Dedifferentiated amniotic fluid mesenchymal stem cell (primary cell): ENCODE results near the gene CDSN.
A peak's percentile ranks its signal among the peaks of the same experiment; 100 is the strongest.

Experiments used
- DNase-seq: peaks from one replicate; pipeline ENCODE4 v3.0.0-alpha.2; 2016; ENCODE audit errors: extremely low spot score

Gene CDSN

DNA sequence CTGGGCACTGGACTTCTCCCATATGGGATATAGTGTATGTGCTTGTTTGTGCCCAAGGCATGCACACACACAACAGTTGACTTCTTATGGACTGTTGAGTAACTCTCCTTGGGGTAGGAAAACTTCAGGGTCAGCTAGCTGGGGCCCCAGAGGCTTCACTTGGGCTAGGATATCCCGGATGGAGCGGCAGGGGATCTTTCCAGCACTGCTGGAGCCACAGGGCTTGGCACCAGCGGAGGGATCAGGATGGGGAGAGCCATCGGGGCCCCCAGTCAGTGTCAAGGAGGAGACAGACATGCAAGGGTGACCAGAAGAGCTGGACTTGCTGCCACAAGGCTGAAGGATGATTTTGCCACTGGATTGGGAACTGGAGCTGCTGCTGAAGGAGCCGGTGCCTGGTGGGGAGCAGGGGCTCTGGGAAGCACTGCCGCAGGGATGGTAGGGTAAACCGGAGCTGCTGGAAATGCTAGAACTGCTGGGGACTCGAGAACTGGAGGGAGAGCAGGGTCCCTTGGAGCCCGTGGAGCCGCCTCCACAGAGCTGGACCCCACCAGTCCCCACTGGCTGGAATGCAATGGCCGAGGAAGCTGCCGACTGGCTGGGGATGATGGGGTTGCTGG is 4.2 kb downstream of the CDSN start:
- DNase-seq, result no peak

DNA sequence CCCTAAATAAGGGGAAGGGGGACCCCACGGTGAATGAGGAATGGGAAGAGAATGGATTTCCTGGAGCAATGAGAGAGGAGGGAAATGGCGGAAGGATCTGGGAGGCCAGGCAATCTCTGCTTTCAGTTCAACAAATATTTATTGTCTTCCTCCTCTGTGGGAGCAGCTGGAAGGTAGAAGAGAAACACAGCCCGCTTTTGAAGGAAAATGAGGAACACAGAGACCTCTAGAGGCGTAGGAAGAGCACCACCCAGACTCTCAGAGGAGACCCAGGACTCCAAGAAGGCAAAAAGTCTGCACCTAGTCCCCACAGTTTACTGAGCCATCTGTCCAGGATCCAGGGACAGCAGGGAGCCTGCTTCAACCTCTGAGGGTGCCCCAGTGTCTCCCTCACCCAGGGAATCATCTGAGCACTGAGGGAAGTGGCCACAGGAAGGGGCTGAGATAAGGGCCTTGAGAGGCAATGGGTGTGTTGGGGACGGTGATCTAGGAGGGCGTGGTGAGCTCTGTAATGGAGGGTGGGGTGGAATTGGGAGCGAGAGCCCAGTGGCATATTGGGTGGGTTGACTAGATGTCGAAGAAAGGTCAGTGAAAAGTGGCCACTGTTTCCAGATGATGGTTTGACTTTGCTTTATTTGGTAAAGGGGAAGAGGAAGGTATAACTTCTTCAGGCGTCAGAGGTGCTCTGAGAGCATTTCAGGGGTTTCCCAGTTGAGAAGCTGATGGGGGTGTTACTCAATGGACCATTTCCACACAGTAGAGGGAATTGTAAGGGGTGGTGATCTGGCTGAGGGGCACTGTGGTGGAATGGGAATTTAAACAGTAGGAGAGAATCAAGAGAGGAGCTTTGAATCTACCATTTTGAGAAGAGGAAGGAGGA is 5.0 kb downstream of the CDSN start:
- DNase-seq, result no peak

DNA sequence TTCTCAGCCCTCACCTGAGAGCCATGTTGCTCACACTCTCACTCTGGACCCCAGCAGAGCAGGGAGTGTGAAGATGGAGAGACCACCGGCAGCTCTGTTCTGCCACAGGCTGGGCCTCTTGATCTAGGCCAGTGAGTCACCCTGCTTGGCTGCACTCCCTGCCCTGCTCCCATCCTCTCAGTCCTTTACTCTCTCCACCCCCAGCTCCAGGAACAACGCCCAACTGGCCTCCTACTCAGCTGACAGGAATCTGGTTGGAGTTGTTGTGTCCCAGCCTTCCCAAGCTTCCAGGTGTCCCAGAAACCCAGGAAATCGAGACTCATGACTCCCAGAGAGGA is 5.7 kb downstream of the CDSN start, which contains the start of gene PSORS1C1:
Gene PSORS1C1, plus strand, starts transcription at position 260 of the 338 bp plus-strand sequence. CDS start 14,833 bp downstream, outside the sequence.
- peak; percentile 95 for DNase-seq

DNA sequence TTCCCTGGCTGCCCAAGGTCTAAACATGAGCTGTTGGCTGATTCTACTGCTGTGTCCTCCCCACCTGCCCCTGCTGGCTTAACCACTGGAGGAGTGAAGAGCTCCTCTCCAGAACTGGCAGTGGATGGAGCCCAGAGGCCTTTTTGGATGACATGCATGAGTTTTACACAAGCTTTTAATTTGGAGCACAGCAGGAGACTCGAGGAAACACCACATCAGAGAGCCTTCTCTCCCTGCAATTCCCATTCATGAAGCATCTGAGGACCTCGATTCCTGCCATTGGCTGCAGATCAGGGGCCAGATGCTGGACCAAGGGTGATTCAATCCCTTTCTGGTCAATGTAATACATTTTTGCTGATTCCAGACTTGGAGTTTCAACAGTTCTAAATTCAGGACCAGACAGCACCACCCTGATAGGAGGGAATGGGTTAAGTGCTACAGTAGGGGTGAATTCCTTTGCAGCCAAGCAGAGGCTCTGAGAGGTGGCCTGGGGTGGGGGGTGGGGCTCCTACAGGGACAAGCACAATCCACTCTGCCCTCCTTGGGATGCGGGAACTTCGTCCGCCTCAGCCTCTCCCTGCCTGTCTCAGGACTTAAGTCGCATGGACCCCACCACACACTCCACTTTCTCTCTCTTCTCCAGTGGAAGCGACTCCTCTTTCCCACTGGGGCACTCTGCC is 6.2 kb downstream of the CDSN start:
- DNase-seq, result peak; percentile 57

DNA sequence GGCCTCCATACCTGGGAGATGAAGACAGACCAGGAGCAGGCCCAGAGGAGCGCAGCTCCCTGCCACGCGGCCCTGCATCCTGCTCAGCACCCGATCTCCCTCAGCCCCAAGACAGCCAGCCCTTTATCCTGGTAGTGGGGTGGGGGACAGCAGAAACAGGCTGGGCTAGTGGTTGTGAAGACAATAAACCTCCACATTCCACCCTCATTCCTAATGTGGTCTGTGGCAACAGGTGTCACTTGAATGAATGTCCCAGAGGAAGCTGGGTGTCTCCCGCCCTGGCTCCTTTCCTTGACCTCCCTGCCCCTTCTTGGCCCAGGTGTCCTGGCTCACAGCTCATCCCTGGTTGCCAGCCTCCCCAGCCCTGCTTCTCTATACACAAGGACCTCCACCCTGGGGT is 7.8 kb downstream of the CDSN start, which contains the start of gene C6orf15:
Gene C6orf15, minus strand, starts transcription at position 98 of the 400 bp plus-strand sequence. Its CDS starts 20 bp downstream, at position 78.
- DNase-seq, result no peak

DNA sequence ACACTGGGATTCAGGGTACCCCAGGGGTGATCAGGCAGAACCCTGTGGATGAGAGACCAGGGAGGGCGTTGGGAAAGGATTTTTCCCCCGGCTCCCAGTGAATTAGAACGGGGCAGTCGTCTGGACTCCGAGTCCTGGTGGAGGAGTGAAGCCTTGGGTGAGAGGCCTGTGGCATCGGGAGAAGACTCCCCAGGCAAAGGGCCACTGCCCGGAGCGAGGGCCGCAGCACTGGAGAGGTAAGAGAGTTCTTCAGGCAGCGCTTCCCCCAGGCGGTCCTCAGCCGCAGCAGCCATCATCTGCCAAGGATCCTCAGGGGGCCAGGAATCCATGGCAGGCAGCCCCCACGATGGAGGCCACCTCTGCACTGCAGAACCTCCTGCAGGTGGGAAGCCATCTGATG is 8.5 kb downstream of the CDSN start:
- no peak for DNase-seq

DNA sequence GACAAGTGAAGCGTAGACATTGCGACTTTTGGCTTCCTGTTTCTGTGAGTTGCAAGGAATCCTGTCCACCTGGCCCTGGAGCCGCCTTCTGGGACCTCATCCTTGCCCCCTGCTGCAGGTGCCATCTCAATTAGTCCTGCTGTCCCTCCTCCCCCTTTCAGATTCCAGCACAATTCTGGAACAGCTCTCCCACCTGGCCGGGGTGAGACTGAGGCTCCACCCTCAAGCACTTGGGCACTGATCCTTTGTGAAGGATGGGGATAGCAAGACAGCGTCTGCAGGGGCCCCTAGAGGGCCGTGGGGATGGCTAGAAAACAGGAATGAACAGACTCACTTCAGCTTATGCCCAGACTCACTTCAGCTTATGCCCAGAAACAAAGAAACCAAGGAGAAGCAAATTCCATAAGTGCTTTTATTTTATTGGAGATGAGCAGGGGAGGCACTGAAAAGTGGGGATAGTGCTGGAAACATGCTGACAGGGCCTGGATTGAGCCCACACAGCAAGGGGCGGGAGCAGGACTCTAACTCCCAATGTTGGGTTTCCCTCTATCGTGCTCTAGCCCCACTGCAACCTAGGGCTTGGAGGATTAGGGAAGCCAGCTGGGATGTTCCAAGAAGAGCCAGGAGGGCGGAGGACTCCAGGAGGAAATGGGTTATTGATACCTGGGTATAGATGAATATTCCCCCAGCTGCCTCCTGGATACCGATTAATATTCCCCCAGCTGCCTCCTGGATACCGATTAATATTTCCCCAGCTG is 9.2 kb downstream of the CDSN start:
- no peak for DNase-seq

DNA sequence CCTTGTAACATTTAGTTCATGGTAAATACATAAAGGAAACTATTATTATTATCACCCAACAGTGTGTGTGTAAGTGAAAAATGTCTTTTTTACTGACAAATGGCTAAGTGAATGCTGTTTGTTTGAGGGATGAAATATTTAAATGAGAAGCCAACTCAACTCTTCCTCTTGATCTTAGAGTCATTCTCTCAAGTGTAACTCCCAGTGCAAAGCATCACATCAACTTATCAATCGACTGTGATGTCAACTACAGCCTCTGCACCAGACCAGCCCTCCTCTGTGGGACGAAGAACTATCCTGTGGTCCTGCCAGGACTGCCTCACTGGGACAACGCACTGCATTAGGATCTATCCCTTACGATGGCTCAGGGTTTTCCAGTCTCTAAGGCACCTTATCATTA is 13.2 kb downstream of the CDSN start:
- DNase-seq, result no peak

DNA sequence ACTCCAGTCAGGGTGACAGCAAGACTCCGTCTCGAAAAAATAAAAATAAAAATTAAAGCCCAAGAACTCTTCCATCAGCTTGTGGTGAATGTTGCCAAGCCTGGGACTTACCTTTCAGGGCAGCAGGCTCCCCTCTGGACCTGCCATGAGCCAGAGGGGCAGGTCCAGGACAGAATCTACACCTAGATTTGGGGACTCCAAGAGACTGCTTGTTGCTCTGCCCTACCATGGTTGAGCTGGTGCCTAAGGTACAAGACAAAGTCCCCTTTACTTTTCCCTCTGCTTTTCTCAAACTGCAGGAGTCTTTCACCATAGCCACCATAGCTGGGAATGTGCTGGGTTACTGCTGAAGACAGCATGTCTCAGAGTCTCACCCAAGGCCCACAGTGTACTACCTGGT is 17.1 kb downstream of the CDSN start:
- no peak for DNase-seq

DNA sequence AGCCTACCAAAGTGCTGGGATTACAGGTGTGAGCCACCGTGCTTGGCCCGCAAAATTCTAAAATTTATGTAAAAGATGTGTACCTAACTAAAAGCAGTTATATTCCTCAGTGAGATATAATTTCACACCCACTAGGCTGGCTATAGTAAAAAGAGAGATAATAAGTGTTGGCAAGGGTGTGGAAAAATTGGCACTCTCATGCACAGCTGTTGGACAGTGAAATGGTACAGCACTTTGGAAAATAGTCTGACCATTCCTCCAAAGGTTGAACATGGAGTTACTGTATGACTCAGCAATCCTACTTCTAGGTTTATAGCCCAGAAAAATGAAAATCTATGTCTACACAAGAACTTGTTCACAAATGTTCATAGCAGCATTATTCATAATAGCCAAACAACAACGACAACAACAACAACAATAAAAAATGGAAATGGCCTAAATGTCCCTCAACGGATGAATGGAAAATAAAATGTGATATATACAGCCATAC is 21.8 kb downstream of the CDSN start:
- no peak for DNase-seq

DNA sequence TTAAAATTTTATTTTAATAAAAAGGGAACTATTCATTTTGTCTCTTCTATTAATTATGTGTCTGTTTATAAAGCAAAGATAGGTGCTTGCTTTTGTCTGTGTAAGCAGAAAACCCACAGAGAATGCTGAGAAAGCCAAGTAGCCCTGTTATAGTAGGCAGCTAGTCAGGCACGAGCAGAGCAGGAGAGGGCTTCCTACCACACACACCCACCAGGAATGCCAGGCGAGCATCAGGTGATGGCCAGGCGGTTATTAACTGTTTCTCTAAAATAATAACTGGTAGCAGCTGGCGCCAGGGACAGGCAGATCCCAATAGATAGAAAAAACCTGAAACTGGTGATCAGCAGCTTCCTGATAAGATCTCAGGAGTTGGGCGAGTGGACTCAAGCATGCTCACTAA is 23.6 kb downstream of the CDSN start:
- DNase-seq, result no peak

DNA sequence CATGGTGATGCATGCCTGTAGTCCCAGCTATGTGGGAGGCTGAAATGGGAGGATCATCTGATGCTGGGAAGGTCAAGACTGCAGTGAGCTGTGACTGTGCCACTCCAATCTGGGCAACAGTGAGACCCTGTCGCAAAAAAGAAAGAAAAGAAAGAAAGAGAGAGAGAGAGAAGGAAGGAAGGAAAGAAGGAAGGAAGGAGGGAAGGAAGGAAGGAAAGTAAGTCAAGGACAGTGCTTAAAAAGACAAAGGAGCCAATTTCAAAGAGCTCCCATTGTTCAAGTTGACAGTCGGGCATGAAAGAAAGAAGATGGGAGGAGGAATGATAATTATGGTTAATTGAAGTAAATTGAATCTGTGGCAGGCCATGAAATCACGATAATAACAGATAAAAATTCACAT is 24.0 kb downstream of the CDSN start:
- no peak for DNase-seq

DNA sequence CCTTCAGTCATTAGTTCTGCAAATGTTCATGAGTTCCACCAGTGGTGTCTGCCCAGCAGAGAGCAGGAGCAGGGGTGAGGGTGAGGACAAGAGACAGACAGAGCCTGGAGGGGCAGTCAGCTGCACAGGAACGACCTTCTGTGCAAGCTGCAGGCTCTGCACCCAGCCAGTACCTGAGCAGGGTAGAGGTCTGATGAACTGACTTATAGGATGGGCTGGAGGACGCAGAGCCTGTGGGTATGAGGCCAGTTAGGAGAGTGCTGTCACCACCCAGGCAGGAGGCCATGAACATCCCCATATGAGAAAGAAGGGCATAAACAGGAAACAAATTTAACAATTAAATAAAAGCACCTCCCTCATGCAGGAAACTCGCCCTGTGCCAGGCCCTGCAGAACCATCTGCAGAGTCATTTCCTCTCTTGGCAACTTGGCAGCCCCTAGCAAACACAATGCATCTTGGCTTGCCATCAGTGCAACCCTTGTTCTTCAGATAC is 25.8 kb downstream of the CDSN start:
- no peak for DNase-seq

DNA sequence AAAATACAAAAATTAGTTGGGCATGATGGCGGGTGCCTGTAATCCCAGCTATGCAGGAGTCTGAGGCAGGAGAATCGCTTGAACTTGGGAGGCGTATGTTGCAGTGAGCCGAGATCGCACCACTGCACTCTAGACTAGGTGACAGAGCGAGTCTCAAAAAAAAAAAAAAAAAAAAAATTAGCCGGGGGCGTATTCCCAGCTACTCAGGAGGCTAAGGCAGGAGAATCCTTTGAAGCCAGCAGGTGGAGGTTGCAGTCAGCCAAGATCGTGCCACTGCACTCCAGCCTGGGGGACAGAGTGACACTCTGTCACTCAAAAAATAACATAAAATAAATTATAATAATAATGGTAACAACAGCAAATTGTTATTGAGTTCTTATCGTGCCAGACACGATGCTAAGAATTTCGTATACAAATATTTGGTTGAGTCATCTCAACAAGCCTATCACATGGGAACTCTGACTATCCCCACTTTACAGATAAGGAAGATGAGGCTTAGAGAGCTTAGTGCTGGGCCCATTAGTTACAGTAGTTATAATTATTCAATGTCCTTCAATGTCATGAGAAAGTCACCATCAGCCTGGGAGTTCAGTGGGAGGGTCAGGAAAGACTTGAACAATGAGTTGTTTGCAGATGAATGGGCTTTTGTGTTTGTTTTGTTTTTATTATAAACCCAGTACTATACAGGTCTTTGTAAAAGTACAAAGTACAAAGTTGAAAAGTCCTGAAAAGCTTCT is 27.3 kb downstream of the CDSN start:
- no peak for DNase-seq

DNA sequence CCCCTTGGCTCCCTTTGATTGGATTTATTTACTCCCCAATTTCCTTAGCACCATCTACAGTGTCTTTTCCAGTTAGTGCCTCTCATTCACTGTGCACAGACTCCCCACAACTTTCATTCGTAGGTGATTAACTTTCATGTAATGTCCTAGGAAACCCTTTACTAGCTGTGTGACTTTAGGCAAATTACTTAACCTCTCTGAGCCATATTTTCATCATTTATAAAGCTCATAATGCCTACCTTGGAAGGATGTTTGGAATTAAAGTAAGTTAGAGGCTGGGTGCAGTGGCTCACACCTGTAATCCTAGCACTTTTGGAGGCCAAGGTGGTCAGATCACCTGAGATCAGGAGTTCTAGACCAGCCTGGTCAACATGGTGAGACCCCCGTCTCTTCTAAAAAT is 28.0 kb downstream of the CDSN start:
- no peak for DNase-seq

DNA sequence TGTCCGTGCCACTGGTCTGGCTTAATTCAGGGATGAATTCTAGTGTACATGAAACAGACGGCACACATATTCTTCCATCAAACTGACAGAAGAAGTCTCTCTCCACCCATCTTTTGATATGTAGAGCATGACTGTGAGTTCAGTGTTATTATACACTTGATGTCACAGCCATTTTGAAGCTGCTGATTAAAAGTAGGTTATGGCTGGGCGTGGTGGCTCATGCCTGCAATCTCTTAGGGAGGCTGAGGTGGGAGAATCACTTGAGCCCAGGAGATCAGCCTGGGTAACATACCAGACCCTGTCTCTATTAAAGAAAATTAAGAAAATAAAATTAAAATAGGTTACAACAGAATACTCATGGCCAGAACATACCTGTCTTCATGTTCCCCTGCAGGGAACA is 28.6 kb downstream of the CDSN start:
- DNase-seq, result no peak

DNA sequence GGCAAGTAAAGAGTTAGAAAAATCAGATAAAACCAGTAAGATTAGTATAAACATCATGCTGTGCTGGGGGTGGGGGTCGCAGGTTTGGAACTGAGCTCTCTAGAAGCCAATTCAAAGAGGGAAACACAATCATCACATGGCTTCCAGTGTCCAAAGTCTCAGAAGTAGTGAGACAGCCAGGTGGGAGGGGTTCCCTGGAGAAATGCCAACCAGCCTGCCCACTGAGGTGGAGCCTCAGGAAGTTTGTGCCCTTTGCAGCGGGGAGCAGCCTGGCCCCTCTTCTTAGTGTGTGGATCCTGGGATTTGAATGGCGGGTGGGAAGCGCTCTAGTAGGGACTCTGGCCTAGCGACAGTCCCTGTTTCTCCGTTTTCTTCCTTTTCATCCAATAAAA is 29.3 kb downstream of the CDSN start:
- DNase-seq, result no peak

DNA sequence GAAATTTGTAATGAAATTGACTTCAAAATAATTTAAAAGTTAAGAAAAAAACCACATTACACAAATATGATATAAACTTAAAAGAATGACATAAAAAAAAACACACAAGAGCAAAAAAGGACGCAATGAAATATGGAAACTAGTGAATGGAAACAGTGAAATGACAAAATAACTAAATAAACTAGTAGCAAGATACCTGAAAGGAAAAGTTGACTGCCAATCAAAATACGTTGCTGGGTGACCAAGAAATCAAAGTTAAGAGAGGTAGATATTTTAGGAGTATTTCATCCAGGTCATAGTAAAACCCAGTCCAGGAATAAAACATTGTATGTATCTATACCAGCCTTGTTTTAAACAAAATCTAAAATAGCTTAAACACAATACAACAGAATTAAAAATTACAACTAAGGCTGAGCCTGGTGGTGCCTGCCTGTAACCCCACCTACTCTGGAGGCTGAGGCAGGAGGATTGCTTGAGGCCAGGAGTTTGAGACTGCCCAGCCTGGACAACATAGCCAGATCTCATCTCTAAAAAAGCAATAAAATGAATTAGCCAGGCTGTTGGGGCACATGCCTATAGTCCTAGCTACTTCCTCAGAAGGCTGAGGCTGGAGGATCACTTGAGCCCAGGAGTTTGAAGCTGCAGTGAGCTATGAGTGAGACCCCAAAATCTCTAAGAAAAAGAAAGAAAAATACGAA is 29.8 kb downstream of the CDSN start:
- DNase-seq, result no peak

DNA sequence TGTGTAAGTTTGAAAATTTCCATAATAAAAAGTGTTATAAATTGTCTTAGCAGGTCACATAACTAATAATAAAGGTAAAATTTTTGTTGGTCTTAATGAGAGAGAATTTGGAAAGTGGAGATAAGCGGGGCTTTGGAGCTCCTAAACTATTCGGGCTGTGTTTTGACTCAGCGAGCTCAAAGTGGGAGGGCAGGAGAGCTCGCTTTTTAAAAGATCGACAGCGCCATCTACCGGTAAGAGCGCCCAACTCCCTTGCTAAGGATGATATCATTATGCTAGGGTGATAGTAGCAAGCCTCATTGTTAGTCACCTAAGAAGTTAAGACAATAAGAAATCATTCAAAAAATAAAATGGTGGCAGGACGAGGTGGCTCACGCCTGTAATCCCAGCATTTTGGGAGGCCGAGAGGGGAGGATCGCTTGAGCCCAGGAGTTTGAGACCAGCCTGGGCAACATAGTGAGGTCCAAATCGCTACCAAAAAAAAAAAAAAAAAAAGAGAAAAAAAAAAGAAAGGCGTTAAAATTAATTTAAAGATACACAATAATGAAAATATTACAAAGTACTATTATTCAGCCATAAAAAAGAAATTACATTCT is 32.7 kb downstream of the CDSN start:
- peak; percentile 94 for DNase-seq
